Transverse colon (tissue), 4 donors: ENCODE results near the gene OTULIN. TPM values are rescaled to one million over a fixed set of nuclear protein-coding genes. Genes with fewer than 3 reads are reported as not detected.

ENCODE experiments used
- DNase-seq: peaks from one replicate; pipeline ENCODE4 v3.0.0-alpha.2; 2019
- H3K27ac ChIP-seq, 4 donors: fragments of 200-600 bp; sonication (generic); 2 replicates each; pipeline ENCODE4 v1.5.1; 2016 to 2018; ENCODE audit warnings: inconsistent platforms in 4 of 4
- H3K27me3 ChIP-seq: fragments of 200-600 bp; sonication (generic); 2 replicates; pipeline ENCODE4 v1.5.1; 2017; ENCODE audit warnings: inconsistent platforms
- H3K36me3 ChIP-seq, 4 donors: fragments of 200-600 bp; sonication (generic); 2 replicates each; pipeline ENCODE4 v1.5.1; 2017 to 2019; ENCODE audit warnings: inconsistent platforms in 4 of 4
- H3K4me1 ChIP-seq, 4 donors: fragments of 200-600 bp; sonication (generic); 2 replicates each; pipeline ENCODE4 v1.5.1; 2017 to 2020; ENCODE audit warnings: inconsistent platforms in 4 of 4
- H3K4me3 ChIP-seq, 4 donors: fragments of 200-600 bp; sonication (generic); 1 replicate in 1 of 4; 2 replicates in 3 of 4; pipeline versions ENCODE4 v1.5.1 to v1.6.1; 2017 to 2019; ENCODE audit warnings: inconsistent platforms in 4 of 4
- H3K9me3 ChIP-seq, 2 donors: fragments of 200-600 bp; sonication (generic); 2 replicates each; pipeline ENCODE4 v1.5.1; 2017 to 2019; ENCODE audit warnings: inconsistent platforms in 2 of 2
- CTCF ChIP-seq, 5 experiments: fragments of 200-600 bp in 3 of 5; fragments of 450-650 bp in 2 of 5; sonication (generic) in 3 of 5; IDR thresholded peaks; 1 replicate in 2 of 5; 2 replicates in 3 of 5; pipeline ENCODE4 v1.5.1; 2016 to 2017; ENCODE audit warnings: antibody characterized with exemption in 5 of 5, inconsistent platforms in 3 of 5, mild to moderate bottlenecking in 2 of 5, moderate library complexity in 1 of 5
- EP300 ChIP-seq: sonication (generic); formaldehyde crosslinking; IDR thresholded peaks from one replicate; pipeline ENCODE4 v1.6.1; 2017; ENCODE audit warnings: antibody characterized with exemption, low read depth
- POLR2A ChIP-seq: fragments of 450-650 bp; IDR thresholded peaks from one replicate; pipeline ENCODE4 v1.6.1; 2016; ENCODE audit warnings: antibody characterized with exemption, mild to moderate bottlenecking, moderate library complexity
- POLR2AphosphoS5 ChIP-seq, 3 donors: sonication (generic); formaldehyde crosslinking; IDR thresholded peaks; one replicate each; pipeline ENCODE4 v1.6.1; 2016; ENCODE audit warnings: antibody characterized with exemption in 3 of 3
- WGBS, 2 donors: methylation state at CpG; one replicate each; pipeline ENCODE4 v1.1.5; 2018; ENCODE audit warnings: low coverage in 1 of 2; 5-methylcytosine and 5-hydroxymethylcytosine counted together
- in situ Hi-C, 4 donors: fragments of 200-750 bp; cut with MboI; loops; one replicate each; pipeline versions ENCODE4 v1.15.0 to v1.15.1; 2017; ENCODE audit warnings: low sequenced_read_pairs in 3 of 4, low pct_ligation_motif_present in 1 of 4, low pct_unique_long_range_greater_than_20kb in 1 of 4
- intact Hi-C: fragments of 100-400 bp; cut with DNase I; formaldehyde crosslinking; loops from one replicate; pipeline ENCODE4 v1.15.1; 2023; ENCODE audit warnings: low total_unique reads
- total RNA-seq, 4 donors: library from RNA; depleted of rRNA; stranded (reverse); fragments of >200 nt; gene quantifications; one replicate each; pipeline ENCODE4 v1.1.0, GENCODE V29; 2016

The OTULIN gene
- total RNA-seq, 4 donors from 2014 or later = 34.8 to 52.4 (median 40.4) TPM

DNA sequence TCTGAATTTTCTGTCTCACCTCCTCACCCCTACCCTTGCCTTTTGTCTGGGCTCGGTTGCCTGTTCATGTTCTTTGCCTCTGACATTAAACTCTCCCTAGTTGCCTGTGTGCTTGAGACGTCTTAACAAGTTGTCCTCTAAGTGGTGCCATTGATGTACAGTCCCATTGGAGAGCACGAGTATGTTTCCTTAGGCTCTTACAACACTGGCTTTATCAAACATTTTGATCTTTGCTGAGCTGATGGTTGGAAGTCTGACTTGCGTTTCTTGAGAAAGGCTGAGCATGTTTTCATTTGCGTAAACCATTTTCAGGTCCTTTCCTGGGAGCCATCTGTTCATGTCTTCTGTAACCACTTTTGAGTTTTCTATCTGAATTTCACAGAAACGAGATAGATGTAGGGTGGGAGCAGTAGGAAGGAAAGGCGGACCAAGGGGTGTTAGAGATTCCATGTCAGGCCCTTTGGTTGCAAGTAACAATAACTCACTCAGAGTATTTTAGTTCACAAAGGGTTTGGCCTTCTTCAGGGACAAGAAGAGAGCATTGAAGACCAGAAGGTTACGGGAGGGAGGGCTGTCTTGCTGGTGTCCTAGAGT is 35.4 kb downstream of the OTULIN start:
- Histone ChIP-seq H3K27ac (no peak overlapping the region), H3K4me3 (no peak overlapping the region), H3K27me3 (no peaks in the 10 kb centered on the region), H3K9me3 (no peaks in the 10 kb centered on the region), H3K4me1 (peaks cover 0 to 6% (median 0%) of the 10 kb centered on the region in 4 donors), H3K36me3 (no peaks in the 10 kb centered on the region)
- in situ Hi-C loops = no loop called here
- TF ChIP-seq EP300 (no peak), POLR2A (no peak)
- no peak for DNase-seq
- 86 to 93% methylated on average over 3 to 8 of the region's 8 CpGs for WGBS, 2 donors
- intact Hi-C loops = no loop called here

DNA sequence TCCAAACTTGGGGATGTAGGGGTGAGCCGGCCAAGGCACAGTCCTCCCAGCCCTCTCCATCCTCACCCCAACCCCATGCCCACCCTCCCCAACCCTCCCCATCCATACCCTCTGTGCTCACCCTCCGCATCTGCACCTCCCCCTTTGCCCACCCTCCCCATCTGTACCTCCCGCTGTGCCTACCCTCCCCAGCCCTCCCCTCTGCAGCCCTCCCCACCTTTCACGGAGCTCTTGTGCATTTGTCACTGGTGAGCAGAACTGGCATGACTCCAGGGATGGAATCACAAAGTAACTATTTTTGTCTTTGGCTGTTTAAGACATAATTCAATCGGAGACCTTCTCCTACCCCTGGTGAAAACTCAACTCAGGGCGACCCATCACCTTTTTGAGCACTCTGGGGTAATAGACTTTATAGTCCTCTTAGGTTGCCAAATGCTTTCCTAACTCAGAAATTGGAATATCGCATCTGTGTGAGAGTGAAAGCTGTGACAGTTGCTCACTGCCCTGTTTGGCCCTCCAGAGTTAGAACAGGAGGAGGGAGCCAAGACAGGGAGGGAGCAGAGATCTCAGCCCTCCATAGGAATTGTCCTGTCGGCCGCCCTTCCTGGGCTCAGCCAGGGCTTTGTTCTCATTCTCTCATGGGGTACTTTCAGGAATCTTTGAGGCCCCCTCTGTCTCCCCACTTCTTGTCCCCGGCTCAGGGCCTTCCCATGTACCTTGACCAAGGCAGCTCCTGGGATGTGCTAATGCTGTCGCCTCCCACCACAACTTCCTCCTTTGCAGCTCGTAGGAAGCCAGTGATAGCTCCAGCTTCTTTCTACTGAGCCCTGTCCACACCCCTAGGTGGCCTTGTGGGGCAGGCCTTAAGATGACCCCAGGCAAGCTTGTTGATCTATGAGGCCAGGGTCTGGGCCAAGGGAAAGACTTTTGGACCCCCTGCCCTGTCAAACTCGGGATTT is 36.2 kb downstream of the OTULIN start:
- WGBS, 2 donors = 69 to 80% methylated on average over 2 to 13 of the region's 13 CpGs
- no peak for DNase-seq
- H3K36me3 ChIP-seq = no peaks in the 10 kb centered on the region
- H3K4me3 ChIP-seq = no peak overlapping the region
- intact Hi-C loops = no loop called here
- in situ Hi-C loops = no loop called here
- H3K9me3 ChIP-seq = no peaks in the 10 kb centered on the region
- TF ChIP-seq CTCF (IDR thresholded peaks at IDR 0.05) (no peak), POLR2A (no peak), EP300 (no peak), POLR2AphosphoS5 (IDR thresholded peaks at IDR 0.05) (no peak)
- H3K27ac ChIP-seq = no peak overlapping the region
- peaks cover 0 to 6% (median 0%) of the 10 kb centered on the region in 4 donors for H3K4me1 ChIP-seq
- no peaks in the 10 kb centered on the region for H3K27me3 ChIP-seq

GRCh38 chr5:14701556-14701955 is 37.0 kb downstream of the OTULIN start:
- in situ Hi-C loops = no loop called here
- Histone ChIP-seq H3K4me3 (no peak overlapping the region), H3K4me1 (peaks cover 0 to 13% (median 0%) of the 10 kb centered on the region in 4 donors), H3K36me3 (no peaks in the 10 kb centered on the region), H3K9me3 (no peaks in the 10 kb centered on the region), H3K27me3 (no peaks in the 10 kb centered on the region), H3K27ac (no peak overlapping the region)
- DNase-seq = no peak
- intact Hi-C loops = no loop called here
- TF ChIP-seq EP300 = no peak
- no peak for TF ChIP-seq POLR2AphosphoS5 (IDR thresholded peaks at IDR 0.05)
- TF ChIP-seq POLR2A = no peak
- no peak for TF ChIP-seq CTCF (IDR thresholded peaks at IDR 0.05)
- WGBS, 2 donors = 94% methylated on average over 10 of the region's 10 CpGs; no CpG with 5 or more reads in 1 of the 2 donors

- Histone ChIP-seq H3K27ac (no peak overlapping the region), H3K4me1 (peaks cover 0 to 14% (median 0%) of the 10 kb centered on the region in 4 donors), H3K4me3 (no peak overlapping the region), H3K27me3 (no peaks in the 10 kb centered on the region), H3K9me3 (no peaks in the 10 kb centered on the region), H3K36me3 (no peaks in the 10 kb centered on the region)
- TF ChIP-seq POLR2A (no peak), POLR2AphosphoS5 (IDR thresholded peaks at IDR 0.05) (no peak), CTCF (IDR thresholded peaks at IDR 0.05) (no peak), EP300 (no peak)
- intact Hi-C loops (no loop called here), in situ Hi-C loops (no loop called here)
- no peak for DNase-seq
- WGBS, 2 donors = 83% methylated on average over 5 to 11 of the region's 11 CpGs
Observed at GRCh38 chr5:14702238-14702839, 37.8 kb downstream of the OTULIN start.
